HEK293T (cell line): ENCODE results near the gene HTR2A.

Experiments
- BHLHE40 ChIP-seq: fragments of 450-650 bp; IDR thresholded peaks from 2 replicates; pipeline ENCODE4 v1.6.1; 2016; ENCODE audit warnings: mild to moderate bottlenecking, moderate library complexity, borderline replicate concordance
- FOXM1 ChIP-seq: fragments of 450-650 bp; IDR thresholded peaks from 2 replicates; pipeline ENCODE4 v1.6.1; 2017; ENCODE audit warnings: mild to moderate bottlenecking, borderline replicate concordance
- NFRKB ChIP-seq: fragments of 450-650 bp; IDR thresholded peaks from 2 replicates; pipeline ENCODE4 v1.6.1; 2016; ENCODE audit warnings: mild to moderate bottlenecking, moderate library complexity
- SP1 ChIP-seq: fragments of 450-650 bp; IDR thresholded peaks from 2 replicates; pipeline ENCODE4 v1.6.1; 2017

DNA sequence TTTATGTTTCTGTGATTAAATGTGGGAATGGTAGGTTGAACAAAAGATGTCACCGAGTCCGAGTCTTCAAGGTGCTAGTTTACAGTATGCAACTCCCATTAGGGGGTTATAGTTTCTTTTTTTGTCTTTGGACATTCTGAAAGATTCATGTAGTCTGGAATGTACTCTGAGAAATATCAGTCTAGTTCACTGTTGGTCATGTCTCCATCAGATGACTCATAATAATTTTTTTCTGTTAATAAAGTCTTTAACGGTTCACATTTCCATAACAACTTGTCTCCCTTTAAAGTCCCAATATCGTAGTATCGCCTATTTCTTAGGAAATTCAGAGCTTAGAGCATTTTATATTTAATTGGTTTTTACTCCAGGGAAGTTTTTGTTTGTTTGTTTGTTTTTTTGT lies 86.4 kb downstream of the HTR2A start:
- TF ChIP-seq BHLHE40 = no peak
- no peak for TF ChIP-seq SP1
- no peak for TF ChIP-seq FOXM1
- no peak for TF ChIP-seq NFRKB
